ENCODE measurements around the gene KRT33A. TPM values are rescaled to one million over a fixed set of nuclear protein-coding genes. Genes with fewer than 3 reads are reported as not detected.

The KRT33A gene
- total RNA-seq, 1 experiment from 2014 or later = not detected

DNA sequence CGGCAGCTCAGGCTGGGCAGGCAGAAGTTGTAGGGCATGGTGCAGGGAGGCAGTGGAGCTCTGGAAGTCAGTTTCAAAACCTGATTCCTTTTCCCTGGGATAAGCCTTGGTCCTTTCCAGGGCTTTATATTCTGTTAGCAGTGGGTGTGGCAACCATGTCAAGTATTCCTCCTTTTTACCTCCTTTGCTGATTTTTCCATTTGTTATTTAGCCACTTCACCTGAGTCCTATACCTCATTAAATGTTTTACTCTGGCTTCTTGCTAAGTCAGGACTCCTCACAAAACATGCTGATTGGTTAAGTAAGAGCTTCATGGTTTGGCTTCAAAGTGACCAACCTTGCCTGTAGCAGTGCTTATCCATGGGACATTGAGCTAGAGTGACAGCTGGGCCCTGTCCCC lies 19.1 kb upstream of the KRT33A start, which contains the start of gene KRT33B:
Gene KRT33B (minus strand): TSS at position 101 of the 400 bp plus-strand sequence. CDS start 63 bp downstream, at position 38.
- no peaks in the 10 kb centered on the region for H3K4me1 Mint-ChIP-seq (ENCODE audit: low read depth, unreplicated experiment)
- intact Hi-C loops (cut with micrococcal nuclease; ENCODE audit: unreplicated experiment) = no loop called here
- TF ChIP-seq, protein P1, sequence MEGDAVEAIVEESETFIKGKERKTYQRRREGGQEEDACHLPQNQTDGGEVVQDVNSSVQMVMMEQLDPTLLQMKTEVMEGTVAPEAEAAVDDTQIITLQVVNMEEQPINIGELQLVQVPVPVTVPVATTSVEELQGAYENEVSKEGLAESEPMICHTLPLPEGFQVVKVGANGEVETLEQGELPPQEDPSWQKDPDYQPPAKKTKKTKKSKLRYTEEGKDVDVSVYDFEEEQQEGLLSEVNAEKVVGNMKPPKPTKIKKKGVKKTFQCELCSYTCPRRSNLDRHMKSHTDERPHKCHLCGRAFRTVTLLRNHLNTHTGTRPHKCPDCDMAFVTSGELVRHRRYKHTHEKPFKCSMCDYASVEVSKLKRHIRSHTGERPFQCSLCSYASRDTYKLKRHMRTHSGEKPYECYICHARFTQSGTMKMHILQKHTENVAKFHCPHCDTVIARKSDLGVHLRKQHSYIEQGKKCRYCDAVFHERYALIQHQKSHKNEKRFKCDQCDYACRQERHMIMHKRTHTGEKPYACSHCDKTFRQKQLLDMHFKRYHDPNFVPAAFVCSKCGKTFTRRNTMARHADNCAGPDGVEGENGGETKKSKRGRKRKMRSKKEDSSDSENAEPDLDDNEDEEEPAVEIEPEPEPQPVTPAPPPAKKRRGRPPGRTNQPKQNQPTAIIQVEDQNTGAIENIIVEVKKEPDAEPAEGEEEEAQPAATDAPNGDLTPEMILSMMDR (IDR thresholded peaks at IDR 0.05; ENCODE audit: unreplicated experiment) = no peak
- CTCF ChIA-PET = interaction anchor here (1.0 to 1.1 kb wide), 2 partner anchors 9 to 20 kb away, joined by 3 to 5 read pairs; no protein-coding TSS in a partner anchor
- no peak within 1 kb of the TSS for H3K27ac Mint-ChIP-seq (ENCODE audit: unreplicated experiment)
- no peak within 1 kb of the TSS for H3K4me3 Mint-ChIP-seq (ENCODE audit: low read depth, unreplicated experiment)
- no peak for DNase-seq
- BruUV-seq (replicated peaks) = no TSS peak
- no peaks in the 10 kb centered on the region for H3K27me3 Mint-ChIP-seq (ENCODE audit: unreplicated experiment)
- no peaks in the 10 kb centered on the region for H3K36me3 Mint-ChIP-seq (ENCODE audit: insufficient read depth, unreplicated experiment)
- peaks cover 6% of the 10 kb centered on the region for H3K9me3 Mint-ChIP-seq (ENCODE audit: low read depth, unreplicated experiment)

DNA sequence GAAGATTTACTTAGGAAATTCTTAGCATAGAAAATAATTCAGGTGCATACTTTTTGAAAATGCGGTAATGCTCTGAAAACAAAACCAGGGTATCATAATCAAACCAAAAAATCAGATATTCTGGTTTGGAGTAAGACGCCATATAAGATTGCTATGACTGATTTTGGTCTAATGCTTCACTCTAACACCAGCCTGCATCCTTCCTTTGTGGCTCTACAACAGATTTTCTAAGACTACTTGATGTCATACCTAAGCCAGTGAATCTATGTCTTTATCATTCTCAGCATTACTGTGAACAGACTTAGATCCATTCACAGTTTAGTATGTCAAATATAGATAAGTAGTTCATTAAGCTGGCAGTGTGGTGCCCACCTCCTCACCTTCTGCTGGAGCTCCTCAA lies 18.4 kb upstream of the KRT33A start:
- no TSS peak for BruUV-seq (replicated peaks)
- TF ChIP-seq, protein P1 (IDR thresholded peaks at IDR 0.05; ENCODE audit: unreplicated experiment) = no peak
- no peaks in the 10 kb centered on the region for H3K36me3 Mint-ChIP-seq (ENCODE audit: insufficient read depth, unreplicated experiment)
- H3K4me3 Mint-ChIP-seq (ENCODE audit: low read depth, unreplicated experiment) = no peak overlapping the region
- peaks cover 1% of the 10 kb centered on the region for H3K4me1 Mint-ChIP-seq (ENCODE audit: low read depth, unreplicated experiment)
- H3K9me3 Mint-ChIP-seq (ENCODE audit: low read depth, unreplicated experiment) = peaks cover under 1% of the 10 kb centered on the region
- intact Hi-C loops (cut with micrococcal nuclease; ENCODE audit: unreplicated experiment) = no loop called here
- H3K27me3 Mint-ChIP-seq (ENCODE audit: unreplicated experiment) = no peaks in the 10 kb centered on the region
- CTCF ChIA-PET = interaction anchor here (0.6 kb wide), 1 partner anchor 502 kb away, joined by 3 read pairs; no protein-coding TSS in a partner anchor
- no peak overlapping the region for H3K27ac Mint-ChIP-seq (ENCODE audit: unreplicated experiment)
- DNase-seq = no peak

DNA sequence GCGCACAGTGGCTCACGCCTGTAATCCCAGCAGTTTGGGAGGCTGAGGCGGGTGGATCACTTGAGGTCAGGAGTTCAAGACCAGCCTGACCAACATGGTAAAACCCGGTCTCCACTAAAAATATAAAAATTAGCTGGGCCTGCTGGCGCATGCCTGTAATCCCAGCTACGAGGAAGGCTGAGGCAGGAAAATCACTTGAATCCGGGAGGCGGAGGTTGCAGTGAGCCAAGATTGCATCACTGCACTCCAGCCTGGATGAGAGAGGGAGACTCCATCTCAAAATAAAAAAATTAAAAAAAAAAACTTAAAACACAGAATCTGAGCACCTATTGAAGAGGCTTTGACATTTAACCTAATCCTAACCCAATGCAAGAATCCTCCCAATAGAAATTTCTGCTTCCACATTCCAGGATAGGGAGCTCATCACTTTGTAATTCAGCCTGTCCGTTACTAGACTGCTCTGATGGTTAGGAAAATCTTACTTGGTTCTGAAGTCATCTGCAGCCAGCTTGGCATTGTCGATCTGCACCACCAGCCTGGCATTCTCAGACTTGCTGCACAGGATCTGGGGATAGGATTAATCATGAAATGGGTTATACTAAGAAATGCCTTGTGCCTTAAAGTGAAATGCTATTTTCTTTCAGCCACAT lies 16.9 kb upstream of the KRT33A start:
- Mint-ChIP-seq H3K27me3 (ENCODE audit: unreplicated experiment) (no peaks in the 10 kb centered on the region), H3K4me1 (ENCODE audit: low read depth, unreplicated experiment) (peaks cover 13% of the 10 kb centered on the region), H3K9me3 (ENCODE audit: low read depth, unreplicated experiment) (no peaks in the 10 kb centered on the region), H3K36me3 (ENCODE audit: insufficient read depth, unreplicated experiment) (no peaks in the 10 kb centered on the region), H3K27ac (ENCODE audit: unreplicated experiment) (no peak overlapping the region), H3K4me3 (ENCODE audit: low read depth, unreplicated experiment) (no peak overlapping the region)
- no TSS peak for BruUV-seq (replicated peaks)
- DNase-seq = no peak
- CTCF ChIA-PET = no interaction called here
- TF ChIP-seq, protein P1 (IDR thresholded peaks at IDR 0.05; ENCODE audit: unreplicated experiment) = no peak
- intact Hi-C loops (cut with micrococcal nuclease; ENCODE audit: unreplicated experiment) = no loop called here

DNA sequence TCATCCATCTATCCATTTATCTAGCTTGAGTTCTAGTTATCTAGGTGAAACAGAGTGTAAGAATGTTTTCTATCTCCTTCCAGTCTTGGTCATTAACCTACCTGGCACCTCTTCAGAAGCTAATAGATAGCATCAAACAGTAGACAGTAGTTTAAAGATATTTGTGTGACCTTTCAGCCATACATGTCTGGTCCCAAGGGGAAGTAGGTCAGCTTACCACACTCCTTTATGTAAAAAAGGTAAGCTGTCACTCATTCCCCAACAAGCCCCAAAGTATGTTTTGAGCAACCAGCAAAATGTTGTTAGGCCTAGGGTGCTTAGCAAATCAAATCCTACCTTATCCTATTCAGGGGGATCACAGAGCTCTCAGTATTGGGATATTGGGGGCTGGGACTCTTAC lies 15.4 kb upstream of the KRT33A start:
- Mint-ChIP-seq H3K4me3 (ENCODE audit: low read depth, unreplicated experiment) (no peak overlapping the region), H3K4me1 (ENCODE audit: low read depth, unreplicated experiment) (peaks cover 24% of the 10 kb centered on the region), H3K36me3 (ENCODE audit: insufficient read depth, unreplicated experiment) (no peaks in the 10 kb centered on the region), H3K27me3 (ENCODE audit: unreplicated experiment) (no peaks in the 10 kb centered on the region), H3K9me3 (ENCODE audit: low read depth, unreplicated experiment) (no peaks in the 10 kb centered on the region), H3K27ac (ENCODE audit: unreplicated experiment) (no peak overlapping the region)
- CTCF ChIA-PET = no interaction called here
- intact Hi-C loops (cut with micrococcal nuclease; ENCODE audit: unreplicated experiment) = no loop called here
- BruUV-seq (replicated peaks) = no TSS peak
- DNase-seq = no peak
- TF ChIP-seq, protein P1 (IDR thresholded peaks at IDR 0.05; ENCODE audit: unreplicated experiment) = no peak

All from Calu3 (cell line).